HepG2 (cell line): ENCODE results near the gene WDR83. TPM values are rescaled to one million over a fixed set of nuclear protein-coding genes. Genes with fewer than 3 reads are reported as not detected.

Experiments used
- FOXK1 ChIP-seq: sonication (generic); formaldehyde crosslinking; IDR thresholded peaks from 2 replicates; pipeline ENCODE4 v1.4.0; 2020; ENCODE audit warnings: low read depth, missing genetic modification reagents, borderline replicate concordance
- HMG20A ChIP-seq: IDR thresholded peaks from 2 replicates; pipeline ENCODE4 v1.6.1; 2016; ENCODE audit warnings: borderline replicate concordance
- HNRNPH1 ChIP-seq: fragments of 200-400 bp; formaldehyde crosslinking; optimal IDR thresholded peaks from 2 replicates; pipeline ENCODE3; 2017; ENCODE audit warnings: mild to moderate bottlenecking, low read depth, low read length
- HNRNPL ChIP-seq: fragments of 200-400 bp; formaldehyde crosslinking; IDR thresholded peaks from 2 replicates; pipeline ENCODE4 v1.6.1; 2017; ENCODE audit warnings: mild to moderate bottlenecking, low read depth, low read length
- LCORL ChIP-seq, 2 experiments: fragments of 450-650 bp in 1 of 2; sonication (generic) in 1 of 2; formaldehyde crosslinking in 1 of 2; IDR thresholded peaks; 2 replicates each; pipeline versions ENCODE4 v1.5.0 to v1.6.1; 2017 to 2020; ENCODE audit warnings: antibody characterized with exemption in 1 of 2, missing genetic modification reagents in 1 of 2
- PCBP2 ChIP-seq: fragments of 200-400 bp; formaldehyde crosslinking; optimal IDR thresholded peaks from 2 replicates; pipeline ENCODE3; 2018; ENCODE audit warnings: low read length, low read depth; ENCODE audit not compliant: poor library complexity, severe bottlenecking
- PITX1 ChIP-seq: sonication (generic); formaldehyde crosslinking; IDR thresholded peaks from 2 replicates; pipeline ENCODE4 v1.5.1; 2020; ENCODE audit warnings: mild to moderate bottlenecking, missing genetic modification reagents
- ZNF367 ChIP-seq: sonication (generic); formaldehyde crosslinking; IDR thresholded peaks from 2 replicates; pipeline ENCODE4 v1.4.0; 2020; ENCODE audit warnings: missing genetic modification reagents, borderline replicate concordance
- ZNF468 ChIP-seq: sonication (generic); formaldehyde crosslinking; IDR thresholded peaks from 2 replicates; pipeline ENCODE4 v1.8.0; 2022; ENCODE audit warnings: mild to moderate bottlenecking, moderate library complexity, missing genetic modification reagents
- ZNF577 ChIP-seq: sonication (generic); formaldehyde crosslinking; IDR thresholded peaks from 2 replicates; pipeline ENCODE4 v1.4.0; 2020; ENCODE audit warnings: mild to moderate bottlenecking, low read depth, missing genetic modification reagents, borderline replicate concordance
- ZNF589 ChIP-seq: sonication (generic); formaldehyde crosslinking; conservative IDR thresholded peaks from 2 replicates; pipeline ENCODE4 v1.8.0; 2022; ENCODE audit warnings: mild to moderate bottlenecking, moderate library complexity, missing genetic modification reagents
- ZNF780A ChIP-seq: sonication (generic); formaldehyde crosslinking; IDR thresholded peaks from 2 replicates; pipeline ENCODE4 v1.8.0; 2022; ENCODE audit warnings: mild to moderate bottlenecking, missing genetic modification reagents, moderate library complexity
- polyA plus RNA-seq, 8 experiments: library from polyadenylated mRNA; depleted of rRNA in 3 of 8; stranded (reverse) in 7 of 8; unstranded in 1 of 8; fragments of >200 nt; fragmentation: Illumina TruSeq in 4 of 8; extraction: Trizol in 4 of 8; gene quantifications; 2 replicates each; pipeline versions ENCODE4 v1.2.1 to v1.2.3, GENCODE V29; 2011 to 2016; ENCODE audit warnings: low read depth in 4 of 8, missing spikeins in 1 of 8, mixed read lengths in 1 of 8; ENCODE audit not compliant: insufficient read depth in 1 of 8
- total RNA-seq, 5 experiments: library from RNA; depleted of rRNA; stranded (reverse); fragments of >200 nt; fragmentation: Illumina TruSeq; extraction: Trizol; gene quantifications; 2 replicates each; pipeline ENCODE4 v1.2.3, GENCODE V29; 2016; ENCODE audit warnings: low read depth in 1 of 5
- TF ChIP-seq, protein P1 (sequence below): sonication (generic); formaldehyde crosslinking; IDR thresholded peaks from 2 replicates; pipeline ENCODE4 v1.5.0; 2020; ENCODE audit warnings: missing genetic modification reagents
- TF ChIP-seq, protein P2 (sequence below): sonication (generic); formaldehyde crosslinking; IDR thresholded peaks from 2 replicates; pipeline ENCODE4 v1.5.1; 2020; ENCODE audit warnings: missing genetic modification reagents, mild to moderate bottlenecking, borderline replicate concordance
- TF ChIP-seq, protein P3 (sequence below): sonication (generic); formaldehyde crosslinking; IDR thresholded peaks from 2 replicates; pipeline ENCODE4 v1.4.0; 2020; ENCODE audit warnings: missing genetic modification reagents, borderline replicate concordance
- TF ChIP-seq, protein P4 (sequence below): sonication (generic); formaldehyde crosslinking; IDR thresholded peaks from 2 replicates; pipeline ENCODE4 v1.5.1; 2020; ENCODE audit warnings: mild to moderate bottlenecking, missing genetic modification reagents
- TF ChIP-seq, protein P5 (sequence below): sonication (generic); formaldehyde crosslinking; IDR thresholded peaks from 2 replicates; pipeline ENCODE4 v1.9.0; 2021; ENCODE audit warnings: missing genetic modification reagents, borderline replicate concordance

WDR83 gene
- total and polyA plus RNA-seq, 2 of the 13 experiments (the other 11 are each of a cell fraction or from before 2014, with no cell fraction given) = 4.5 to 10.7 TPM

DNA sequence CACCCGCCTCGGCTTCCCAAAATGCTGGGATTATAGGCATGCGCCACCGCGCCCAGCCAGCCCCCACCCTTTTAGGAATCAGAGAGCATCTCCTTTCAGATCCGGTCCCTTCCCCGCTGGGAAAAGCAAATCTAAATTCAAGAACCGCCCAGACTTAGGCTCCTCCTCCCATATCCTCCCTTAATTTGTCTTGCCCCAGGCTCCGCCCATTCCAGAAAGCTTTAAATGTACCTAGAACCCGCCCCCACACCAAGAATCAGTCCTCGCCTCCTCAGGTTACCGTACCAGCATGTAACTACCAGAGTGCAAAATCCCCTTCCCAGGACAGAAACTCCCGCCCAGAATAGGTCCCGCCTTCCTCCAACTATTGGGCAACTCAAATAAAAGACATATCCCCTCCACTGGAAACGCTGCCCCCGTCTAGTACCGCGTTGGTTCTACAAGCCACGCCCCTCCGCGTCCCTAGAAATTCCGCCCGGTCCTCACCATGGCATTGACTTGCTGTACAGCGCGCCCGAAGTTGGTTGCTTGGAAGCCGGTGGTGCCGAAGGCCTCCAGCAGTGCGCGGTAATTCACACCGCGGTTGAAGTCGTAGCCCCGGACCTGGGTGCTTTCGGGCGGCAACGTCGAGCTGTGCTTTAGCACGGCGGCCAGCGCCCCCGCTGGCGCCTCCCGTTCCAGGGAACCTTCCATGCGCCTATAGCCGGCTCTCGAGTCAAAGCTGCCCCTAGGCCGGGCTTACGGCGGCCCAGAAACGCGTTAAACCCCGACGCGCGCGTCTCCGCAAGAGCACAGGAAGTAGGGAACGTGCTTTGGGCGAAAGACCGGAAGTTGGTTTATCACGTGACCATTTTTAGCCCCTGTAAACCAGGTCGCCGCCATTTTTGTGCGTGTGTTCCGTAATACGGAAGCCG lies 14.7 kb downstream of the WDR83 start, which contains the start of gene DHPS (continued):
- no peak for TF ChIP-seq PCBP2
- TF ChIP-seq, protein P1, sequence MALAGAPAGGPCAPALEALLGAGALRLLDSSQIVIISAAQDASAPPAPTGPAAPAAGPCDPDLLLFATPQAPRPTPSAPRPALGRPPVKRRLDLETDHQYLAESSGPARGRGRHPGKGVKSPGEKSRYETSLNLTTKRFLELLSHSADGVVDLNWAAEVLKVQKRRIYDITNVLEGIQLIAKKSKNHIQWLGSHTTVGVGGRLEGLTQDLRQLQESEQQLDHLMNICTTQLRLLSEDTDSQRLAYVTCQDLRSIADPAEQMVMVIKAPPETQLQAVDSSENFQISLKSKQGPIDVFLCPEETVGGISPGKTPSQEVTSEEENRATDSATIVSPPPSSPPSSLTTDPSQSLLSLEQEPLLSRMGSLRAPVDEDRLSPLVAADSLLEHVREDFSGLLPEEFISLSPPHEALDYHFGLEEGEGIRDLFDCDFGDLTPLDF (CRISPR knock-in tag) = peak; percentile 79
- TF ChIP-seq, protein P2, sequence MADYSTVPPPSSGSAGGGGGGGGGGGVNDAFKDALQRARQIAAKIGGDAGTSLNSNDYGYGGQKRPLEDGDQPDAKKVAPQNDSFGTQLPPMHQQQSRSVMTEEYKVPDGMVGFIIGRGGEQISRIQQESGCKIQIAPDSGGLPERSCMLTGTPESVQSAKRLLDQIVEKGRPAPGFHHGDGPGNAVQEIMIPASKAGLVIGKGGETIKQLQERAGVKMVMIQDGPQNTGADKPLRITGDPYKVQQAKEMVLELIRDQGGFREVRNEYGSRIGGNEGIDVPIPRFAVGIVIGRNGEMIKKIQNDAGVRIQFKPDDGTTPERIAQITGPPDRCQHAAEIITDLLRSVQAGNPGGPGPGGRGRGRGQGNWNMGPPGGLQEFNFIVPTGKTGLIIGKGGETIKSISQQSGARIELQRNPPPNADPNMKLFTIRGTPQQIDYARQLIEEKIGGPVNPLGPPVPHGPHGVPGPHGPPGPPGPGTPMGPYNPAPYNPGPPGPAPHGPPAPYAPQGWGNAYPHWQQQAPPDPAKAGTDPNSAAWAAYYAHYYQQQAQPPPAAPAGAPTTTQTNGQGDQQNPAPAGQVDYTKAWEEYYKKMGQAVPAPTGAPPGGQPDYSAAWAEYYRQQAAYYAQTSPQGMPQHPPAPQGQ (CRISPR knock-in tag) = no peak
- no peak for TF ChIP-seq HMG20A (CRISPR knock-in tag)
- TF ChIP-seq, protein P3, sequence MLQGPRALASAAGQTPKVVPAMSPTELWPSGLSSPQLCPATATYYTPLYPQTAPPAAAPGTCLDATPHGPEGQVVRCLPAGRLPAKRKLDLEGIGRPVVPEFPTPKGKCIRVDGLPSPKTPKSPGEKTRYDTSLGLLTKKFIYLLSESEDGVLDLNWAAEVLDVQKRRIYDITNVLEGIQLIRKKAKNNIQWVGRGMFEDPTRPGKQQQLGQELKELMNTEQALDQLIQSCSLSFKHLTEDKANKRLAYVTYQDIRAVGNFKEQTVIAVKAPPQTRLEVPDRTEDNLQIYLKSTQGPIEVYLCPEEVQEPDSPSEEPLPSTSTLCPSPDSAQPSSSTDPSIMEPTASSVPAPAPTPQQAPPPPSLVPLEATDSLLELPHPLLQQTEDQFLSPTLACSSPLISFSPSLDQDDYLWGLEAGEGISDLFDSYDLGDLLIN = no peak
- 0 out of 2 replicates have a peak, but pooled peaks have one; percentile 32 for TF ChIP-seq ZNF468
- peak; percentile 54; the same call in 1 of the 2 replicates for TF ChIP-seq PITX1 (CRISPR knock-in tag)
- no peak for TF ChIP-seq ZNF589
- no peak for TF ChIP-seq ZNF780A (CRISPR knock-in tag)
- TF ChIP-seq, protein P4, sequence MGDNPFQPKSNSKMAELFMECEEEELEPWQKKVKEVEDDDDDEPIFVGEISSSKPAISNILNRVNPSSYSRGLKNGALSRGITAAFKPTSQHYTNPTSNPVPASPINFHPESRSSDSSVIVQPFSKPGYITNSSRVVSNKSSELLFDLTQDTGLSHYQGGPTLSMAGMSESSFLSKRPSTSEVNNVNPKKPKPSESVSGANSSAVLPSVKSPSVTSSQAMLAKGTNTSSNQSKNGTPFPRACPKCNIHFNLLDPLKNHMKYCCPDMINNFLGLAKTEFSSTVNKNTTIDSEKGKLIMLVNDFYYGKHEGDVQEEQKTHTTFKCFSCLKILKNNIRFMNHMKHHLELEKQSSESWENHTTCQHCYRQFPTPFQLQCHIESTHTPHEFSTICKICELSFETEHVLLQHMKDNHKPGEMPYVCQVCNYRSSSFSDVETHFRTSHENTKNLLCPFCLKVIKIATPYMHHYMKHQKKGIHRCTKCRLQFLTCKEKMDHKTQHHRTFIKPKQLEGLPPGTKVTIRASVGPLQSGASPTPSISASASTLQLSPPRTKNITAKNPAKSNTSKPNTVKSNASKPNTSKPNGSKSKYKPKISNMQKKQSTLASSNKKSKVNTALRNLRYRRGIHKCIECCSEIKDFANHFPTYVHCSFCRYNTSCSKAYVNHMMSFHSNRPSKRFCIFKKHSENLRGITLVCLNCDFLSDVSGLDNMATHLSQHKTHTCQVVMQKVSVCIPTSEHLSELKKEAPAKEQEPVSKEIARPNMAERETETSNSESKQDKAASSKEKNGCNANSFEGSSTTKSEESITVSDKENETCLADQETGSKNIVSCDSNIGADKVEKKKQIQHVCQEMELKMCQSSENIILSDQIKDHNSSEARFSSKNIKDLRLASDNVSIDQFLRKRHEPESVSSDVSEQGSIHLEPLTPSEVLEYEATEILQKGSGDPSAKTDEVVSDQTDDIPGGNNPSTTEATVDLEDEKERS = no peak
- TF ChIP-seq HNRNPH1 = no peak
- 0 out of 2 replicates have a peak, but pooled peaks have one; percentile 71 for TF ChIP-seq LCORL (IDR thresholded peaks at IDR 0.05)
- peak; percentile 61; the same call in 1 of the 2 replicates for TF ChIP-seq LCORL (CRISPR knock-in tag; IDR thresholded peaks at IDR 0.05)
- TF ChIP-seq, protein P5, sequence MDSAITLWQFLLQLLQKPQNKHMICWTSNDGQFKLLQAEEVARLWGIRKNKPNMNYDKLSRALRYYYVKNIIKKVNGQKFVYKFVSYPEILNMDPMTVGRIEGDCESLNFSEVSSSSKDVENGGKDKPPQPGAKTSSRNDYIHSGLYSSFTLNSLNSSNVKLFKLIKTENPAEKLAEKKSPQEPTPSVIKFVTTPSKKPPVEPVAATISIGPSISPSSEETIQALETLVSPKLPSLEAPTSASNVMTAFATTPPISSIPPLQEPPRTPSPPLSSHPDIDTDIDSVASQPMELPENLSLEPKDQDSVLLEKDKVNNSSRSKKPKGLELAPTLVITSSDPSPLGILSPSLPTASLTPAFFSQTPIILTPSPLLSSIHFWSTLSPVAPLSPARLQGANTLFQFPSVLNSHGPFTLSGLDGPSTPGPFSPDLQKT (CRISPR knock-in tag) = no peak
- no peak for TF ChIP-seq ZNF577 (CRISPR knock-in tag)
- TF ChIP-seq FOXK1 = peak; percentile 69; the same call in 1 of the 2 replicates
- TF ChIP-seq ZNF367 (CRISPR knock-in tag) = no peak
- no peak for TF ChIP-seq HNRNPL
